Suprapubic skin (tissue), 4 donors: ENCODE data around the gene IQCK. TPM values are rescaled to one million over a fixed set of nuclear protein-coding genes. Genes with fewer than 3 reads are reported as not detected.

Experiments used
- DNase-seq, 2 donors: peaks; one replicate each; pipeline ENCODE4 v3.0.0-alpha.2; 2019; ENCODE audit warnings: low spot score in 2 of 2
- H3K27ac ChIP-seq: fragments of 200-600 bp; sonication (generic); one replicate; pipeline ENCODE4 v1.5.1; 2019
- H3K27me3 ChIP-seq: fragments of 200-600 bp; sonication (generic); one replicate; pipeline ENCODE4 v1.5.1; 2019
- H3K36me3 ChIP-seq: fragments of 200-600 bp; sonication (generic); one replicate; pipeline ENCODE4 v1.5.1; 2019
- H3K4me1 ChIP-seq: fragments of 200-600 bp; sonication (generic); one replicate; pipeline ENCODE4 v1.5.1; 2019
- H3K4me3 ChIP-seq: fragments of 200-600 bp; sonication (generic); one replicate; pipeline ENCODE4 v1.5.1; 2019; ENCODE audit warnings: mild to moderate bottlenecking
- H3K9me3 ChIP-seq: fragments of 200-600 bp; sonication (generic); one replicate; pipeline ENCODE4 v1.5.1; 2019
- EP300 ChIP-seq: sonication (generic); formaldehyde crosslinking; IDR thresholded peaks from one replicate; pipeline ENCODE4 v1.6.1; 2017; ENCODE audit warnings: antibody characterized with exemption
- POLR2A ChIP-seq, 2 donors: fragments of 450-650 bp; IDR thresholded peaks; one replicate each; pipeline ENCODE4 v1.6.1; 2017; ENCODE audit warnings: antibody characterized with exemption in 2 of 2, mild to moderate bottlenecking in 2 of 2, moderate library complexity in 2 of 2
- POLR2AphosphoS5 ChIP-seq, 3 donors: sonication (generic); formaldehyde crosslinking; IDR thresholded peaks; one replicate each; pipeline ENCODE4 v1.6.1; 2017; ENCODE audit warnings: antibody characterized with exemption in 3 of 3
- WGBS: methylation state at CpG from one replicate; pipeline ENCODE4 v1.1.5; 2018; 5-methylcytosine and 5-hydroxymethylcytosine counted together
- total RNA-seq, 4 donors: library from RNA; depleted of rRNA; stranded (reverse); fragments of >200 nt; gene quantifications; one replicate each; pipeline ENCODE4 v1.1.0, GENCODE V29; 2016
- TF ChIP-seq, protein P1 (sequence below), 2 donors: fragments of 200-600 bp in 1 of 2; fragments of 450-650 bp in 1 of 2; sonication (generic) in 1 of 2; IDR thresholded peaks; one replicate each; pipeline ENCODE4 v1.5.1; 2016 to 2019; ENCODE audit warnings: antibody characterized with exemption in 2 of 2, mild to moderate bottlenecking in 1 of 2, moderate library complexity in 1 of 2

IQCK gene
- total RNA-seq, 4 donors from 2014 or later: 10.7 to 21.6 (median 18.7) TPM

DNA sequence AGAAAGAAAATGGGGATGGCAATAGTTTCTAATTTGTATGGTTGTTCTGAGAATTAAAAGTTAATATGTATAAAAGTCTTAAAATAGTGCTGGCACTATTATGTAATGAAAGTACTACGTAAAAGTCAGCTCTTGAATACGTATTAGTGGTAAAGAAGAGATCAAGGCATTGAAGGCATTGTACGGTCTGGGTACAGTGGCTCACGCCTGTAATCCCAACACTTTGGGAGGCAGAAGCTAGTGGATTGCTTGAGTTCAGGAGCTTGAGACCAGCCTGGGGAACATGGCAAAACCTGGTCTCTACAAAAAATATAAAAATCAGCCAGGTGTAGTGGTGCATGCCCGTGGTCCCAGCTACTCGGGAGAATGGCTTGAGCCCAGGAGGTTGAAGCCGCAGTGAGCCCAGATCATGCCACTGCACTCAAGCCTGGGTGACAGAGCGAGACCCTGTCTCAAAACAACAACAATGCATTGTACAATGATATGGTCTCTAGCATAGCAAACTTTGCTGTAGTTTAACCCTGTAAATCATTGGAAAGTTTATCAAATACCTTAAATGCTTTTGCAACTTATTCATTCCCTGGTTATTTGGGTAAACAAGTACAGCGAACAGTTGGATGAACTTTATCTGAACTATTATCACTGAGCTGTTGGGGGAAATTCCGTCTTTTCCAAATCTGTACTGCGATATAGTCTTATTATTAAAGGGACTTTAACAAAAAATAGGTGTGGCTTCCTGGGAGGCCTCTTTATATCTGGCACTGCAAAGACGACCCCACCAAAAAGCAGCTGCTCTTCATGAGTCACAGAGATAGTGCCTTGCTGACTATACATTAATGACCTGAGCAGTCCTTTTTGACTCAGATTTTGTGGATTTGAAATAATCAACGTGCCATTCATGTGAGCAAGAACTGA lies 93.0 kb downstream of the IQCK start:
- no peaks in the 10 kb centered on the region for H3K9me3 ChIP-seq
- no peak for TF ChIP-seq EP300
- TF ChIP-seq POLR2A (IDR thresholded peaks at IDR 0.05): no peak
- TF ChIP-seq, protein P1, sequence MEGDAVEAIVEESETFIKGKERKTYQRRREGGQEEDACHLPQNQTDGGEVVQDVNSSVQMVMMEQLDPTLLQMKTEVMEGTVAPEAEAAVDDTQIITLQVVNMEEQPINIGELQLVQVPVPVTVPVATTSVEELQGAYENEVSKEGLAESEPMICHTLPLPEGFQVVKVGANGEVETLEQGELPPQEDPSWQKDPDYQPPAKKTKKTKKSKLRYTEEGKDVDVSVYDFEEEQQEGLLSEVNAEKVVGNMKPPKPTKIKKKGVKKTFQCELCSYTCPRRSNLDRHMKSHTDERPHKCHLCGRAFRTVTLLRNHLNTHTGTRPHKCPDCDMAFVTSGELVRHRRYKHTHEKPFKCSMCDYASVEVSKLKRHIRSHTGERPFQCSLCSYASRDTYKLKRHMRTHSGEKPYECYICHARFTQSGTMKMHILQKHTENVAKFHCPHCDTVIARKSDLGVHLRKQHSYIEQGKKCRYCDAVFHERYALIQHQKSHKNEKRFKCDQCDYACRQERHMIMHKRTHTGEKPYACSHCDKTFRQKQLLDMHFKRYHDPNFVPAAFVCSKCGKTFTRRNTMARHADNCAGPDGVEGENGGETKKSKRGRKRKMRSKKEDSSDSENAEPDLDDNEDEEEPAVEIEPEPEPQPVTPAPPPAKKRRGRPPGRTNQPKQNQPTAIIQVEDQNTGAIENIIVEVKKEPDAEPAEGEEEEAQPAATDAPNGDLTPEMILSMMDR (IDR thresholded peaks at IDR 0.05): no peak
- TF ChIP-seq POLR2AphosphoS5 (IDR thresholded peaks at IDR 0.05): no peak
- DNase-seq: no peak
- no peaks in the 10 kb centered on the region for H3K4me1 ChIP-seq
- H3K36me3 ChIP-seq: no peaks in the 10 kb centered on the region
- no peaks in the 10 kb centered on the region for H3K27me3 ChIP-seq
- H3K27ac ChIP-seq: no peak overlapping the region
- H3K4me3 ChIP-seq: no peak overlapping the region
- 64% methylated on average over 13 of the region's 13 CpGs for WGBS

GRCh38 chr16:19812986-19813385 lies 94.9 kb downstream of the IQCK start:
- Histone ChIP-seq H3K36me3 (no peaks in the 10 kb centered on the region), H3K27ac (no peak overlapping the region), H3K4me1 (no peaks in the 10 kb centered on the region), H3K27me3 (no peaks in the 10 kb centered on the region), H3K4me3 (no peak overlapping the region), H3K9me3 (no peaks in the 10 kb centered on the region)
- DNase-seq: no peak
- TF ChIP-seq EP300: no peak
- TF ChIP-seq POLR2A (IDR thresholded peaks at IDR 0.05): no peak
- no peak for TF ChIP-seq POLR2AphosphoS5 (IDR thresholded peaks at IDR 0.05)
- TF ChIP-seq, protein P1 (IDR thresholded peaks at IDR 0.05): no peak

DNA sequence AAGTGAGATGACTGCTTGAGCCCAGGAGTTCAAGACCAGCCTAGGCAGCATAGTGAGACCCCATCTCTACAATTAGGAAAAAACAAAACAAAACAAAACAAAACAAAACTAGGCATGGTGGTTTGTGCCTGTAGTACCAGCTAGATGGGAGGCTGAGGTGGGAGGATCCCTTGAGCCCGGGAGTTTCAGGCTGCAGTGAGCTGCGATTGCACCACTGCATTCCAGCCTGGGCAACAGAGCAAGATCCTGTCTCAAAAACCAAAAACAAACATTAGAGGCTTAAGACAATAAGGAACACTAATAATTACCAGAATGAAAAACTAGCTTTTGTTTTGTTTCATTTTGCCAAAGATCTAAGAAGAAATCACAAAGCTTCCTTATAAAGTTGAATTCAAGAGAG lies 97.3 kb downstream of the IQCK start:
- no peak overlapping the region for H3K4me3 ChIP-seq
- no peaks in the 10 kb centered on the region for H3K4me1 ChIP-seq
- DNase-seq: no peak
- H3K27ac ChIP-seq: no peak overlapping the region
- TF ChIP-seq POLR2A (IDR thresholded peaks at IDR 0.05) (no peak), POLR2AphosphoS5 (IDR thresholded peaks at IDR 0.05) (no peak), EP300 (no peak)
- TF ChIP-seq, protein P1 (IDR thresholded peaks at IDR 0.05): no peak
- no peaks in the 10 kb centered on the region for H3K36me3 ChIP-seq
- no peaks in the 10 kb centered on the region for H3K9me3 ChIP-seq
- 82% methylated on average over 2 of the region's 2 CpGs for WGBS
- H3K27me3 ChIP-seq: no peaks in the 10 kb centered on the region

GRCh38 chr16:19817122-19817521 lies 99.1 kb downstream of the IQCK start:
- 85% methylated on average over 3 of the region's 3 CpGs for WGBS

DNA sequence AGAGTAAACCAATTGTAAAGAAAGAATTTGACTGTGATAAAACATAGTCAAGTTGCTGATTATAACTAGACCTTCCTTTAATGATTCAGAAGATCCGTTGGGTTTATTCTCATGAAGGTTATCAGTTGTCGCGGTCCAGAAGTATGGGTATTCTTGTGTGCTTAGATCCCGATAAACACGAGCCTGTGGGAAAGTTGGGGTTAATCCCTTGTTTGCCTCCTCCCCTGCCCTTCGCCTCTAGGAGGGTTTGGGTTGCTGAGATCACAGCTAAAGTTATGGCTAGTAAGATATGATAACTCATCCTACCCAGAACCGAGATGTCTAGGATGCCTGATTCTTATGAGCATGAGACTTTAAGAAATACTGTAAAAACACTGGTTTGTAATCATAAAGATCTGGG lies 99.8 kb downstream of the IQCK start:
- Histone ChIP-seq H3K36me3 (no peaks in the 10 kb centered on the region), H3K27me3 (no peaks in the 10 kb centered on the region), H3K9me3 (no peaks in the 10 kb centered on the region), H3K4me3 (no peak overlapping the region), H3K27ac (no peak overlapping the region), H3K4me1 (no peaks in the 10 kb centered on the region)
- no peak for TF ChIP-seq POLR2A (IDR thresholded peaks at IDR 0.05)
- 92% methylated on average over 7 of the region's 7 CpGs for WGBS
- DNase-seq: no peak

More at GRCh38 chr16:19817122-19817521, 99.1 kb downstream of the IQCK start:
- no peak for DNase-seq
- Histone ChIP-seq H3K27me3 (no peaks in the 10 kb centered on the region), H3K9me3 (no peaks in the 10 kb centered on the region), H3K4me3 (no peak overlapping the region), H3K4me1 (no peaks in the 10 kb centered on the region), H3K27ac (no peak overlapping the region), H3K36me3 (no peaks in the 10 kb centered on the region)
- no peak for TF ChIP-seq POLR2A (IDR thresholded peaks at IDR 0.05)

DNA sequence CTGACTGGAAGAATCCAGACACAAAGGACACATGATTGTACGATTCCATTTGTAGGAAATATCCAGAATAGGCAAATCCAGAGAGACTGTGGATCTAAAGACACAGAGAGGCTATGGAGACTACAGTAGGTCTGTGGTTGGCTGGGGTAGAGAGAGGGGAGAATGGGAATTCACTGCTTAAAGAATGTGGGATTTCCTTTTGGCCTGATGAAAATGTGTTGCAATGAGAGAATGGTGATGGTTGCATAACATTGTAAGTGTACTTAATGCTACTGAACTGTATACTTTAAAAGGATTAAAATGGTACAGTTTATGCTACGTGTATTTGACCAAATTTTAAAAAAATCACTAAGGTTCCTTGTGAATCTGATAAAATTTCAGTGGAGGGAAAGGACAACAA lies 104.5 kb downstream of the IQCK start:
- Histone ChIP-seq H3K27ac (no peak overlapping the region), H3K9me3 (no peaks in the 10 kb centered on the region), H3K4me1 (no peaks in the 10 kb centered on the region), H3K4me3 (no peak overlapping the region), H3K27me3 (no peaks in the 10 kb centered on the region), H3K36me3 (no peaks in the 10 kb centered on the region)
- WGBS: 88% methylated on average over 2 of the region's 2 CpGs
- no peak for DNase-seq
- TF ChIP-seq POLR2AphosphoS5 (IDR thresholded peaks at IDR 0.05) (no peak), POLR2A (IDR thresholded peaks at IDR 0.05) (no peak)
